OCI-LY7 (cell line): ENCODE data around the gene JDP2. TPM values are rescaled to one million over a fixed set of nuclear protein-coding genes. Genes with fewer than 3 reads are reported as not detected.

Experiments used
- BruUV-seq: library from RNA; stranded (reverse); fragments of 400-500 nt; replicated peaks from 2 replicates; lab custom pipeline; 2021; lab: Mats Ljungman, UMichigan
- CTCF ChIA-PET: fragments of 300-600 bp; sonication (Branson Sonifier 250); formaldehyde crosslinking; loops from one replicate; lab custom pipeline; 2022; ENCODE audit warnings: antibody characterized with exemption; ENCODE audit not compliant: unreplicated experiment; lab: Charles Lee
- POLR2A ChIA-PET: fragments of 300-600 bp; sonication (Branson Sonifier 250); formaldehyde crosslinking; loops from one replicate; lab custom pipeline; 2022; ENCODE audit warnings: antibody characterized with exemption; lab: Charles Lee
- DNase-seq: peaks from one replicate; pipeline ENCODE4 v3.0.0-alpha.2; 2015; ENCODE audit warnings: low spot score
- H2AFZ ChIP-seq: fragments of 200-600 bp; sonication (generic), shearing (Covaris generic); 2 replicates; pipeline ENCODE4 v1.6.1; 2014; ENCODE audit warnings: mild to moderate bottlenecking, antibody characterized with exemption, low read length, moderate library complexity
- H3K27ac ChIP-seq: fragments of 200-600 bp; sonication (generic); 2 replicates; pipeline ENCODE4 v1.5.1; 2014; ENCODE audit warnings: mixed run types, low read depth, mild to moderate bottlenecking, moderate library complexity, low read length, inconsistent platforms; ENCODE audit not compliant: poor library complexity, severe bottlenecking
- H3K36me3 ChIP-seq: fragments of 200-600 bp; sonication (generic); 2 replicates; pipeline ENCODE4 v1.6.1; 2014; ENCODE audit warnings: mild to moderate bottlenecking, antibody characterized with exemption, low read length, moderate library complexity, mixed read lengths; ENCODE audit not compliant: insufficient read depth
- H3K4me1 ChIP-seq: fragments of 200-600 bp; sonication (generic); 2 replicates; pipeline ENCODE4 v1.5.1; 2014; ENCODE audit warnings: mild to moderate bottlenecking, low read length; ENCODE audit not compliant: insufficient read depth, poor library complexity, severe bottlenecking
- H3K4me2 ChIP-seq: fragments of 200-600 bp; sonication (generic); 2 replicates; pipeline ENCODE4 v1.6.1; 2014; ENCODE audit warnings: mild to moderate bottlenecking, low read length
- H3K4me3 ChIP-seq: fragments of 200-600 bp; sonication (generic); 2 replicates; pipeline ENCODE4 v1.5.1; 2014; ENCODE audit warnings: mild to moderate bottlenecking, low read depth, low read length; ENCODE audit not compliant: poor library complexity, severe bottlenecking
- H3K79me2 ChIP-seq: fragments of 200-600 bp; sonication (generic); 2 replicates; pipeline ENCODE4 v1.6.1; 2016; ENCODE audit warnings: low read depth, mild to moderate bottlenecking, low read length, moderate library complexity, mixed read lengths; ENCODE audit not compliant: insufficient read depth
- H3K9me2 ChIP-seq: fragments of 200-600 bp; sonication (generic); 2 replicates; pipeline ENCODE4 v1.6.1; 2016; ENCODE audit warnings: mild to moderate bottlenecking, low read length, mixed read lengths; ENCODE audit not compliant: insufficient read depth
- H3K9me3 ChIP-seq: fragments of 200-600 bp; sonication (generic); 2 replicates; pipeline ENCODE4 v1.6.1; 2014; ENCODE audit warnings: mild to moderate bottlenecking, mixed run types, low read length, mixed read lengths
- H4K20me1 ChIP-seq: fragments of 200-600 bp; sonication (generic); 2 replicates; pipeline ENCODE4 v1.6.1; 2014; ENCODE audit warnings: mild to moderate bottlenecking, antibody characterized with exemption, low read length, moderate library complexity, mixed read lengths; ENCODE audit not compliant: insufficient read depth
- EZH2phosphoT487 ChIP-seq: fragments of 200-600 bp; sonication (generic); IDR thresholded peaks from 2 replicates; pipeline ENCODE4 v1.6.1; 2018; ENCODE audit warnings: low read depth, borderline replicate concordance, mild to moderate bottlenecking, mixed run types, antibody characterized with exemption, low read length, moderate library complexity, mixed read lengths
- intact Hi-C: fragments of 100-400 bp; cut with micrococcal nuclease; formaldehyde crosslinking; loops from one replicate; pipeline ENCODE4 v1.10.0; 2022; ENCODE audit not compliant: unreplicated experiment
- total RNA-seq, 2 experiments: library from RNA; depleted of rRNA in 1 of 2; stranded (reverse); fragments of >200 nt in 1 of 2; shearing (Covaris generic) in 1 of 2; gene quantifications; 2 replicates each; pipeline ENCODE4 v1.2.3, GENCODE V29; 2014 to 2022
- TF ChIP-seq, protein P1 (sequence below): fragments of 200-600 bp; sonication (generic); conservative IDR thresholded peaks from 2 replicates; pipeline ENCODE4 v1.5.1; 2014; ENCODE audit warnings: mild to moderate bottlenecking, antibody characterized with exemption, low read length, moderate library complexity, mixed read lengths

The JDP2 gene
- total RNA-seq, 2 experiments from 2014 or later, result 45.7 to 62.7 TPM

DNA sequence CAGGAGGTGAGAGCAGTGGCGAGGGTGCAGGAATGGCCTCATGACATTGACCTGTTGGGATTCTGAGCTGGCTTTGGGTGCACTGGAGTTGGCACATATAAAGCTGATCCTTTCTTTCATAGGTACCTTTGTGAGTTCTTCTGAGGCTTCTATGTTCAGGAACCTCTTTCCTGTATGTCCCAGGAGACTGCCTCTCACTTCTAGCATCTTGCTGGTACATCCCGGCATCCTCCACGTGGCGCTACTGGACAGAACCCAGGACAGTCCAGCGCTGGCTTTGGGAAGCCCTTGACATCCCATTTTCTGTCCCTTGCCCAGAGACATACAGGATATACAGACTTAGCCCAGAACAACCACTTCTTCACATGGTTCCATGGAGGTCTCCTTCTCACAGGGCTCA is 50.1 kb downstream of the JDP2 start:
- intact Hi-C loops, result no loop called here
- ChIA-PET POLR2A (interaction anchor here (1.2 to 2.9 kb wide), 2 partner anchors 37 to 52 kb away, joined by 3 to 11 read pairs; no protein-coding TSS in a partner anchor), CTCF (no interaction called here)
- H3K9me2 ChIP-seq, result no peaks in the 10 kb centered on the region
- H3K9me3 ChIP-seq, result no peaks in the 10 kb centered on the region
- TF ChIP-seq EZH2phosphoT487, result no peak
- TF ChIP-seq, protein P1, sequence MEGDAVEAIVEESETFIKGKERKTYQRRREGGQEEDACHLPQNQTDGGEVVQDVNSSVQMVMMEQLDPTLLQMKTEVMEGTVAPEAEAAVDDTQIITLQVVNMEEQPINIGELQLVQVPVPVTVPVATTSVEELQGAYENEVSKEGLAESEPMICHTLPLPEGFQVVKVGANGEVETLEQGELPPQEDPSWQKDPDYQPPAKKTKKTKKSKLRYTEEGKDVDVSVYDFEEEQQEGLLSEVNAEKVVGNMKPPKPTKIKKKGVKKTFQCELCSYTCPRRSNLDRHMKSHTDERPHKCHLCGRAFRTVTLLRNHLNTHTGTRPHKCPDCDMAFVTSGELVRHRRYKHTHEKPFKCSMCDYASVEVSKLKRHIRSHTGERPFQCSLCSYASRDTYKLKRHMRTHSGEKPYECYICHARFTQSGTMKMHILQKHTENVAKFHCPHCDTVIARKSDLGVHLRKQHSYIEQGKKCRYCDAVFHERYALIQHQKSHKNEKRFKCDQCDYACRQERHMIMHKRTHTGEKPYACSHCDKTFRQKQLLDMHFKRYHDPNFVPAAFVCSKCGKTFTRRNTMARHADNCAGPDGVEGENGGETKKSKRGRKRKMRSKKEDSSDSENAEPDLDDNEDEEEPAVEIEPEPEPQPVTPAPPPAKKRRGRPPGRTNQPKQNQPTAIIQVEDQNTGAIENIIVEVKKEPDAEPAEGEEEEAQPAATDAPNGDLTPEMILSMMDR, result no peak
- H3K36me3 ChIP-seq, result peaks cover 26% of the 10 kb centered on the region
- no TSS peak for BruUV-seq
- peaks cover 73% of the 10 kb centered on the region for H3K4me1 ChIP-seq
- H3K79me2 ChIP-seq, result no peaks in the 10 kb centered on the region
- no peak overlapping the region for H2AFZ ChIP-seq
- no peak overlapping the region for H3K4me3 ChIP-seq
- H4K20me1 ChIP-seq, result no peaks in the 10 kb centered on the region
- no peak for DNase-seq
- peak overlapping the region; percentile 40 for H3K27ac ChIP-seq
- no peak overlapping the region for H3K4me2 ChIP-seq

DNA sequence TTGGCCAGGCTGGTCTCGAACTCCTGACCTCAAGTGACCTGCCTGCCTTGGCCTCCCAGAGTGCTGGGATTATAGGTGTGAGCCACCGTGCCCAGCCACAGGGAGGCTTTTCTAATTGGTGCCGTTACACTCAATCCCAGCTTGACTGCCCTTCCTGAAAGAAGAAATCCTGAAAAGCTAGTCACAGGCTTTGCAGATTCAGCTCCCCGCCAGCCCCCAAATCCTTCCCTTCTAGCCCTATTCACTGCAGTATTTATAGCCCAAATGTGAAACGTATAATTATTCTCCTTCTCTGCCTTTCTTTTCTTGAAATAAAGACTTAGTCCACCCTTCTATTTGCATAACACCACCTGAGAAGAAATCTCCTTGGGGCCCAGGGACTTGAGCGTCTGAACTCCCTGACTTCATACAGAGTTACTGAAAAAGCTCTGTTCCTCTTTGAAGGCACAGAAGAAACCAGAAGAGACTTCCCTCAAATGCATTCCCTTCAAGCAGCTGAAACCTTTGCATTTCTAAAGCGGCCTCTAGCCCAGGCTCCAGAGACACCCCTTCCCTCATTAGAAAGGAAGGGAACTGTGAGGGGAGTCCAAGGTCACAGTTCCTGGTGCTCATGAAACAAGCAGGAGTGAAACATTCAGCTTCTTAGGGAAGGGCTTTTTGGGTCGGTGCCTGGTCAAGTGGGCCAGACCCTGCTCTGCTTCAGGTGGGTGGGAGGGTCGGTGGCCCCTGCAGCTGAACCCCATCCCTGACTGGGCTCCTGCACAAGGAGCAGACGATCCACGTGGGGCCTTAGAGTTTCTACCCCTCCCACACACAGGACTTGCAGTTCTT is 52.2 kb downstream of the JDP2 start:
- Histone ChIP-seq H3K4me2 (peak overlapping the region; percentile 67), H3K9me2 (no peaks in the 10 kb centered on the region), H4K20me1 (no peaks in the 10 kb centered on the region), H3K79me2 (no peaks in the 10 kb centered on the region), H2AFZ (no peak overlapping the region), H3K4me3 (peak overlapping the region; percentile 28), H3K4me1 (peaks cover 63% of the 10 kb centered on the region), H3K36me3 (peaks cover 13% of the 10 kb centered on the region), H3K27ac (peak overlapping the region; percentile 81), H3K9me3 (0 out of 2 replicates have a peak, but pooled peaks cover under 1% of the 10 kb centered on the region)
- ChIA-PET POLR2A (interaction anchor here (0.7 to 1.5 kb wide), 6 partner anchors 9 to 47 kb away, joined by 3 to 6 read pairs (median 4); no protein-coding TSS in a partner anchor), CTCF (interaction anchor here (1.0 to 1.7 kb wide), 3 partner anchors 26 to 171 kb away, joined by 3 to 4 read pairs (median 4); no protein-coding TSS in a partner anchor)
- no TSS peak for BruUV-seq
- TF ChIP-seq, protein P1, result no peak
- no peak for TF ChIP-seq EZH2phosphoT487
- peak; percentile 87 for DNase-seq
- intact Hi-C loops, result loop anchor here (2.0 kb wide), 1 partner anchor 39 kb away; no protein-coding TSS in a partner anchor
